Smooth muscle cell (in vitro differentiated cells): Measurements from ENCODE around the gene PDE4B. TPM values are rescaled to one million over a fixed set of nuclear protein-coding genes. Genes with fewer than 3 reads are reported as not detected.

Experiments
- DNase-seq: peaks from one replicate; lab custom pipeline; 2025; ENCODE audit not compliant: unreplicated experiment; lab: John Stamatoyannopoulos, UW
- H2AFZ ChIP-seq: fragments of 200-600 bp; sonication (generic); 2 replicates; pipeline ENCODE4 v1.6.0; 2016; ENCODE audit warnings: antibody characterized with exemption, low read depth, mild to moderate bottlenecking
- H3F3A ChIP-seq: fragments of 200-600 bp; sonication (generic); 2 replicates; pipeline ENCODE4 v1.6.0; 2017; ENCODE audit warnings: antibody characterized with exemption, low read depth
- H3K27ac ChIP-seq: fragments of 200-600 bp; sonication (generic); 2 replicates; pipeline ENCODE4 v1.5.1; 2016; ENCODE audit warnings: low read depth, mild to moderate bottlenecking
- H3K27me3 ChIP-seq: fragments of 200-600 bp; sonication (generic); 2 replicates; pipeline ENCODE4 v1.6.1; 2016; ENCODE audit warnings: low read depth, mild to moderate bottlenecking
- H3K36me3 ChIP-seq: fragments of 200-600 bp; sonication (generic); 2 replicates; pipeline ENCODE4 v1.5.1; 2016; ENCODE audit warnings: low read depth
- H3K4me1 ChIP-seq: fragments of 200-600 bp; sonication (generic); 2 replicates; pipeline ENCODE4 v1.5.1; 2016; ENCODE audit warnings: low read depth
- H3K4me2 ChIP-seq: fragments of 200-600 bp; sonication (generic); 2 replicates; pipeline ENCODE4 v1.6.0; 2016; ENCODE audit warnings: mild to moderate bottlenecking
- H3K4me3 ChIP-seq: fragments of 200-600 bp; sonication (generic); 2 replicates; pipeline ENCODE4 v1.5.1; 2016; ENCODE audit warnings: mild to moderate bottlenecking
- H3K79me2 ChIP-seq: fragments of 200-600 bp; sonication (generic); 2 replicates; pipeline ENCODE4 v1.6.0; 2016; ENCODE audit warnings: low read depth, mild to moderate bottlenecking
- H3K9ac ChIP-seq: fragments of 200-600 bp; sonication (generic); 2 replicates; pipeline ENCODE4 v1.6.0; 2016; ENCODE audit warnings: low read depth
- H3K9me3 ChIP-seq: fragments of 200-600 bp; sonication (generic); replicated peaks from 2 replicates; pipeline ENCODE4 v1.5.1; 2016; ENCODE audit warnings: low read depth
- H4K20me1 ChIP-seq: fragments of 200-600 bp; sonication (generic); 2 replicates; pipeline ENCODE4 v1.6.0; 2016; ENCODE audit warnings: low read depth
- WGBS: methylation state at CpG from one replicate; pipeline ENCODE4 v1.1.7; 2016; ENCODE audit warnings: low lambda C conversion rate; 5-methylcytosine and 5-hydroxymethylcytosine counted together
- polyA plus RNA-seq: library from polyadenylated mRNA; unstranded; fragments of >200 nt; fragmentation: Nextera tagmentation; extraction: Ambion mirVana; gene quantifications from 2 replicates; pipeline ENCODE4 v1.2.1, GENCODE V29; 2016
- total RNA-seq: library from RNA; depleted of rRNA; stranded (reverse); fragments of >200 nt; gene quantifications from 2 replicates; pipeline ENCODE4 v1.2.3, GENCODE V29; 2014
- TF ChIP-seq, protein P1 (sequence below): fragments of 200-600 bp; sonication (generic); IDR thresholded peaks from 2 replicates; pipeline ENCODE4 v1.5.1; 2017; ENCODE audit warnings: borderline replicate concordance, mild to moderate bottlenecking, antibody characterized with exemption; ENCODE audit not compliant: insufficient read depth, poor library complexity, severe bottlenecking

The PDE4B gene
- total and polyA plus RNA-seq, 2 experiments from 2014 or later = 18.5 to 24.8 TPM

GRCh38 chr1:66273656-66274055, 481.0 kb downstream of the PDE4B start:
- TF ChIP-seq, protein P1, sequence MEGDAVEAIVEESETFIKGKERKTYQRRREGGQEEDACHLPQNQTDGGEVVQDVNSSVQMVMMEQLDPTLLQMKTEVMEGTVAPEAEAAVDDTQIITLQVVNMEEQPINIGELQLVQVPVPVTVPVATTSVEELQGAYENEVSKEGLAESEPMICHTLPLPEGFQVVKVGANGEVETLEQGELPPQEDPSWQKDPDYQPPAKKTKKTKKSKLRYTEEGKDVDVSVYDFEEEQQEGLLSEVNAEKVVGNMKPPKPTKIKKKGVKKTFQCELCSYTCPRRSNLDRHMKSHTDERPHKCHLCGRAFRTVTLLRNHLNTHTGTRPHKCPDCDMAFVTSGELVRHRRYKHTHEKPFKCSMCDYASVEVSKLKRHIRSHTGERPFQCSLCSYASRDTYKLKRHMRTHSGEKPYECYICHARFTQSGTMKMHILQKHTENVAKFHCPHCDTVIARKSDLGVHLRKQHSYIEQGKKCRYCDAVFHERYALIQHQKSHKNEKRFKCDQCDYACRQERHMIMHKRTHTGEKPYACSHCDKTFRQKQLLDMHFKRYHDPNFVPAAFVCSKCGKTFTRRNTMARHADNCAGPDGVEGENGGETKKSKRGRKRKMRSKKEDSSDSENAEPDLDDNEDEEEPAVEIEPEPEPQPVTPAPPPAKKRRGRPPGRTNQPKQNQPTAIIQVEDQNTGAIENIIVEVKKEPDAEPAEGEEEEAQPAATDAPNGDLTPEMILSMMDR = no peak
- no peak overlapping the region for H3K9ac ChIP-seq
- no peaks in the 10 kb centered on the region for H3K79me2 ChIP-seq
- H3K27me3 ChIP-seq = no peaks in the 10 kb centered on the region
- H4K20me1 ChIP-seq = no peaks in the 10 kb centered on the region
- H3K9me3 ChIP-seq = no peaks in the 10 kb centered on the region
- peaks cover 40% of the 10 kb centered on the region for H3K4me1 ChIP-seq
- H3K27ac ChIP-seq = peak overlapping the region; percentile 93
- H3F3A ChIP-seq = peaks cover 37% of the 10 kb centered on the region
- no peaks in the 10 kb centered on the region for H3K36me3 ChIP-seq
- no peak overlapping the region for H2AFZ ChIP-seq
- H3K4me2 ChIP-seq = peak overlapping the region; percentile 12
- DNase-seq = no peak
- WGBS = 22% methylated on average over 2 of the region's 2 CpGs
- H3K4me3 ChIP-seq = no peak overlapping the region

GRCh38 chr1:66274634-66275033, 481.9 kb downstream of the PDE4B start:
- TF ChIP-seq, protein P1 = no peak
- 18% methylated on average over 1 of the region's 1 CpG for WGBS
- Histone ChIP-seq H4K20me1 (no peaks in the 10 kb centered on the region), H3K79me2 (no peaks in the 10 kb centered on the region), H3K27ac (peak overlapping the region; percentile 93), H3K4me3 (no peak overlapping the region), H3K9me3 (no peaks in the 10 kb centered on the region), H3K36me3 (no peaks in the 10 kb centered on the region), H2AFZ (no peak overlapping the region), H3K4me2 (peak overlapping the region; percentile 13), H3K9ac (no peak overlapping the region), H3K27me3 (no peaks in the 10 kb centered on the region), H3F3A (peaks cover 37% of the 10 kb centered on the region), H3K4me1 (peaks cover 32% of the 10 kb centered on the region)
- DNase-seq = no peak

GRCh38 chr1:66275083-66275482, 482.4 kb downstream of the PDE4B start:
- peaks cover 28% of the 10 kb centered on the region for H3K4me1 ChIP-seq
- no peaks in the 10 kb centered on the region for H3K36me3 ChIP-seq
- 80% methylated on average over 1 of the region's 1 CpG for WGBS
- no peak overlapping the region for H2AFZ ChIP-seq
- peaks cover 33% of the 10 kb centered on the region for H3F3A ChIP-seq
- no peaks in the 10 kb centered on the region for H4K20me1 ChIP-seq
- H3K27ac ChIP-seq = peak overlapping the region; percentile 93
- DNase-seq = no peak
- H3K9me3 ChIP-seq = no peaks in the 10 kb centered on the region
- H3K27me3 ChIP-seq = no peaks in the 10 kb centered on the region
- peak overlapping the region; percentile 13 for H3K4me2 ChIP-seq
- no peak overlapping the region for H3K4me3 ChIP-seq
- TF ChIP-seq, protein P1 = no peak
- no peaks in the 10 kb centered on the region for H3K79me2 ChIP-seq
- H3K9ac ChIP-seq = no peak overlapping the region

- Histone ChIP-seq H3K27me3 (no peaks in the 10 kb centered on the region), H3K79me2 (no peaks in the 10 kb centered on the region), H2AFZ (peak overlapping the region; percentile 38), H3K9ac (no peak overlapping the region), H3K4me1 (peaks cover 24% of the 10 kb centered on the region), H3K4me2 (peak overlapping the region; percentile 47), H3K36me3 (no peaks in the 10 kb centered on the region), H3K27ac (peak overlapping the region; percentile 93), H3K4me3 (no peak overlapping the region), H3K9me3 (no peaks in the 10 kb centered on the region), H3F3A (peaks cover 28% of the 10 kb centered on the region), H4K20me1 (no peaks in the 10 kb centered on the region)
- TF ChIP-seq, protein P1 = no peak
- no peak for DNase-seq
- WGBS = 58% methylated on average over 5 of the region's 5 CpGs
Measured at GRCh38 chr1:66275601-66276023, 482.9 kb downstream of the PDE4B start.
